Caco-2 (cell line): Measurements from ENCODE around the gene PI16. TPM values are rescaled to one million over a fixed set of nuclear protein-coding genes. Genes with fewer than 3 reads are reported as not detected.

ENCODE experiments used
- BruUV-seq: library from RNA; stranded (reverse); fragments of 400-500 nt; replicated peaks from 2 replicates; lab custom pipeline; 2021; lab: Mats Ljungman, UMichigan
- CTCF ChIA-PET: fragments of 300-600 bp; sonication (Branson Sonifier 250); formaldehyde crosslinking; loops from one replicate; lab custom pipeline; 2022; ENCODE audit warnings: antibody characterized with exemption; lab: Charles Lee
- POLR2A ChIA-PET: fragments of 300-600 bp; sonication (Branson Sonifier 250); formaldehyde crosslinking; loops from one replicate; lab custom pipeline; 2022; ENCODE audit warnings: antibody characterized with exemption; lab: Charles Lee
- DNase-seq, 2 experiments: peaks; one replicate each; pipeline versions ENCODE4 v3.0.0 to v3.0.0-alpha.2; 2020 to 2022
- H3K27me3 ChIP-seq: replicated peaks from 2 replicates; pipeline ENCODE4 v1.6.0; 2011; ENCODE audit warnings: low read length; ENCODE audit not compliant: control insufficient read depth, insufficient read depth
- H3K36me3 ChIP-seq: 2 replicates; pipeline ENCODE4 v1.5.1; 2011; ENCODE audit warnings: low read length; ENCODE audit not compliant: control insufficient read depth, insufficient read depth
- H3K4me1 ChIP-seq: fragments of 250-450 bp; sonication (Bioruptor Pico); 2 replicates; pipeline ENCODE4 v1.5.1; 2020; ENCODE audit warnings: mild to moderate bottlenecking
- H3K4me3 ChIP-seq: 2 replicates; pipeline ENCODE4 v1.5.1; 2011; ENCODE audit warnings: low read depth, mild to moderate bottlenecking, control low read depth, low read length
- H3K9me3 ChIP-seq: fragments of 250-450 bp; sonication (Bioruptor Pico); 2 replicates; pipeline ENCODE4 v1.5.1; 2020; ENCODE audit warnings: mild to moderate bottlenecking, moderate library complexity
- H3K27ac Mint-ChIP-seq: one replicate; pipeline ENCODE4 v1.8.0; 2022; ENCODE audit warnings: mixed read lengths; ENCODE audit not compliant: unreplicated experiment
- H3K27me3 Mint-ChIP-seq: one replicate; pipeline ENCODE4 v1.8.0; 2022; ENCODE audit warnings: mixed read lengths; ENCODE audit not compliant: insufficient read depth, unreplicated experiment
- H3K36me3 Mint-ChIP-seq: one replicate; pipeline ENCODE4 v1.8.0; 2022; ENCODE audit warnings: mild to moderate bottlenecking, mixed read lengths; ENCODE audit not compliant: insufficient read depth, unreplicated experiment
- H3K4me1 Mint-ChIP-seq: one replicate; pipeline ENCODE4 v1.8.0; 2022; ENCODE audit warnings: low read depth, mixed read lengths; ENCODE audit not compliant: unreplicated experiment
- H3K4me3 Mint-ChIP-seq: one replicate; pipeline ENCODE4 v1.8.0; 2022; ENCODE audit warnings: mild to moderate bottlenecking, moderate library complexity, mixed read lengths; ENCODE audit not compliant: unreplicated experiment
- H3K9me3 Mint-ChIP-seq: one replicate; pipeline ENCODE4 v1.8.0; 2022; ENCODE audit warnings: mixed read lengths; ENCODE audit not compliant: unreplicated experiment
- CTCF ChIP-seq, 2 experiments: fragments of 200-600 bp in 1 of 2; IDR thresholded peaks; 1 replicate in 1 of 2; 2 replicates in 1 of 2; pipeline versions ENCODE4 v1.5.1 to v1.8.0; 2011 to 2022; ENCODE audit warnings: antibody characterized with exemption in 1 of 2, control low read depth in 1 of 2, inconsistent platforms in 1 of 2, low read depth in 1 of 2, low read length in 1 of 2, mild to moderate bottlenecking in 1 of 2, moderate library complexity in 1 of 2; ENCODE audit not compliant: insufficient read depth in 1 of 2, severe bottlenecking in 1 of 2, unreplicated experiment in 1 of 2
- intact Hi-C: fragments of 100-400 bp; cut with micrococcal nuclease; formaldehyde crosslinking; loops from one replicate; pipeline ENCODE4 v1.10.0; 2022; ENCODE audit not compliant: unreplicated experiment
- total RNA-seq: library from RNA; stranded (reverse); gene quantifications from 2 replicates; pipeline ENCODE4 v1.2.3, GENCODE V29; 2022

PI16 gene
- total RNA-seq, 1 experiment from 2014 or later = not detected

GRCh38 chr6:37013516-37014491, 59.3 kb downstream of the PI16 start:
- TF ChIP-seq CTCF (IDR thresholded peaks at IDR 0.05; ENCODE audit: insufficient read depth in 1 of 2, low read depth in 1 of 2, low read length in 1 of 2, severe bottlenecking in 1 of 2, unreplicated experiment in 1 of 2) = no peak
- Mint-ChIP-seq H3K4me3 (no peak overlapping the region), H3K27me3 (no peaks in the 10 kb centered on the region), H3K9me3 (no peaks in the 10 kb centered on the region), H3K27ac (no peak overlapping the region), H3K4me1 (no peaks in the 10 kb centered on the region), H3K36me3 (no peaks in the 10 kb centered on the region)
- no peak overlapping the region for H3K4me3 ChIP-seq
- DNase-seq = no peak
- no peaks in the 10 kb centered on the region for H3K36me3 ChIP-seq
- POLR2A ChIA-PET = no interaction called here
- CTCF ChIA-PET = no interaction called here
- no TSS peak for BruUV-seq
- intact Hi-C loops = no loop called here
- H3K9me3 ChIP-seq = no peaks in the 10 kb centered on the region
- H3K27me3 ChIP-seq = no peaks in the 10 kb centered on the region
- no peaks in the 10 kb centered on the region for H3K4me1 ChIP-seq

Other genes with a start within 250 kb of the PI16 start
- not detected in 2 replicates for gene CPNE5, start 115.3 kb upstream of the PI16 start, total RNA-seq
- 57.7 and 61.2 TPM in 2 replicates for gene PPIL1, start 79.9 kb upstream of the PI16 start, total RNA-seq
- 24.4 and 24.5 TPM in 2 replicates for gene C6orf89, start 68.8 kb upstream of the PI16 start, total RNA-seq
- 170 and 178 TPM in 2 replicates for gene MTCH1, start 31.5 kb downstream of the PI16 start, total RNA-seq
- not detected in 2 replicates for gene FGD2, start 50.9 kb downstream of the PI16 start, total RNA-seq
- 43.8 and 48.3 TPM in 2 replicates for gene PIM1, start 215.4 kb downstream of the PI16 start, total RNA-seq